Measurements from ENCODE around the gene ZNF622. TPM values are rescaled to one million over a fixed set of nuclear protein-coding genes. Genes with fewer than 3 reads are reported as not detected.

The ZNF622 gene
- total and polyA plus RNA-seq, 3 donors from 2014 or later = 24.5 to 36.3 (median 24.8) TPM

DNA sequence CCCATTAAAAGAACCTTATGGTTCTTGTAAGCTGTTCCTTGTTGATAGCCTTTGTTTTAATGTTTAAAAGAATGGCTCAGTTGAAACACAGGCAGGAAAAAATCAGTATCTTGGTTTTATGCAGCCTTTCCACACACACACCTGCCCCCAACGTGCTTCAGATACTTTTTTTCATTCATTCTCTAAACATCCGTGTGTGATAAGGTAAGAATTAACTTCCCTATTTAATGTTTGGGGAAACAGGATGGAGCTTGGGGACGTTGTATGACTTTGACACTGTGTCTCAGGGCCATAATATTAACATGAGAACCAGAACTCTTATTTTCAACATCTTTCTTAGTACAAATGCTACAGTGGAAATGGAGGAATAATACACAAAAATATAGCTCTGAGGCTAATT is 5.8 kb upstream of the ZNF622 start:
- no peak for TF ChIP-seq POLR2A (IDR thresholded peaks at IDR 0.05)

DNA sequence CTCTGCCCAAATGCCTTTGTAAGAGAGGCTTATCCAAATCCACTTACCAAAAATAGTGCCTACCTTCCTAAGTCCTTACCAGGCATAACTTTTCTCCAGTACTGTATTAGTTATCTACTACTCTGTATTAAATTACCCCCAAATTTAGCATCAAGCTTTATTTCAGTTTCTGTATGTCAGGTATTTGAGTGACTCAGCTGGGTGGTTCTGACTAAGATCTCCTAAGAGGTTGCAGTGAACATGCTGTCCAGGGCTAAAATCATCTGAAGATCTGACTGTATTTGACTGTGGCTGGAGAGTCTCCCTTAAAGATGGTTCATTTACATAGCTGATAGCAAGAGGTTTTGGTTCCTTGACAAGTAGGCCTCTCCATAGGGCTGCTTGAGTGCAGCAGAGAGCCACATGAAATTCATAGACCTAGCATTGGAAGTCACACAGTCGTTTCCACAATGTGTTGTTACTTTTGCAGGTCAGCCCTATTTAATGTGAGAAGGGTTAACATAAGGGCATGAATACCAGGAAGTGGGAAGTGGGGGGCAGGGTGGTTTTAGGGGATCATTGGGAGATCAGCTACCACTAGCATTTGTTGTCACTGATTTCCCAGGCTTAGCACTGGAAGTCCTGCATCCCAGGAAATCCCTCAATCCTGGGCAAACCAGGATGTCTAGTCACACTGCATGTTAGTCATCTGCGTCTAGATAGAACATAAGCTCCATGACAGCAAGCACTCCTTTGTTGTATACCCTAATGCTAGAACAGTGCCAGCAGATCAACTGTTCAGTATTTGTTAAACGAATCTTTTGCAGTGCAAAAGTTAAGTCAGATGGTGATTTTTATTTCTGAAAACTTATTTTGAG is 2.0 kb upstream of the ZNF622 start:
- H3K9me3 ChIP-seq = no peaks in the 10 kb centered on the region
- no peak overlapping the region for H3K4me3 ChIP-seq
- peaks cover 20% of the 10 kb centered on the region for H3K4me1 ChIP-seq
- no peak for DNase-seq
- intact Hi-C loops (cut with DNase I; ENCODE audit: low total_unique reads) = no loop called here
- 51 to 61% methylated on average over 3 of the region's 3 CpGs for WGBS, 2 donors
- no peak overlapping the region for H3K27ac ChIP-seq
- TF ChIP-seq CTCF (IDR thresholded peaks at IDR 0.05) (no peak), POLR2A (IDR thresholded peaks at IDR 0.05) (no peak)
- H3K36me3 ChIP-seq (ENCODE audit: low read depth, missing control alignments) = no peaks in the 10 kb centered on the region
- H3K27me3 ChIP-seq = no peaks in the 10 kb centered on the region

More for the DNA sequence above, 5.8 kb upstream of the ZNF622 start:
- no peaks in the 10 kb centered on the region for H3K9me3 ChIP-seq
- H3K4me3 ChIP-seq = no peak overlapping the region
- peaks cover 10% of the 10 kb centered on the region for H3K4me1 ChIP-seq
- no peak overlapping the region for H3K27ac ChIP-seq
- WGBS, 2 donors = 65 to 71% methylated on average over 3 of the region's 3 CpGs
- no peaks in the 10 kb centered on the region for H3K36me3 ChIP-seq (ENCODE audit: low read depth, missing control alignments)
- intact Hi-C loops (cut with DNase I; ENCODE audit: low total_unique reads) = loop anchor here (10.0 kb wide), 1 partner anchor 723 kb away; no protein-coding TSS in a partner anchor
- no peaks in the 10 kb centered on the region for H3K27me3 ChIP-seq
- DNase-seq = no peak

DNA sequence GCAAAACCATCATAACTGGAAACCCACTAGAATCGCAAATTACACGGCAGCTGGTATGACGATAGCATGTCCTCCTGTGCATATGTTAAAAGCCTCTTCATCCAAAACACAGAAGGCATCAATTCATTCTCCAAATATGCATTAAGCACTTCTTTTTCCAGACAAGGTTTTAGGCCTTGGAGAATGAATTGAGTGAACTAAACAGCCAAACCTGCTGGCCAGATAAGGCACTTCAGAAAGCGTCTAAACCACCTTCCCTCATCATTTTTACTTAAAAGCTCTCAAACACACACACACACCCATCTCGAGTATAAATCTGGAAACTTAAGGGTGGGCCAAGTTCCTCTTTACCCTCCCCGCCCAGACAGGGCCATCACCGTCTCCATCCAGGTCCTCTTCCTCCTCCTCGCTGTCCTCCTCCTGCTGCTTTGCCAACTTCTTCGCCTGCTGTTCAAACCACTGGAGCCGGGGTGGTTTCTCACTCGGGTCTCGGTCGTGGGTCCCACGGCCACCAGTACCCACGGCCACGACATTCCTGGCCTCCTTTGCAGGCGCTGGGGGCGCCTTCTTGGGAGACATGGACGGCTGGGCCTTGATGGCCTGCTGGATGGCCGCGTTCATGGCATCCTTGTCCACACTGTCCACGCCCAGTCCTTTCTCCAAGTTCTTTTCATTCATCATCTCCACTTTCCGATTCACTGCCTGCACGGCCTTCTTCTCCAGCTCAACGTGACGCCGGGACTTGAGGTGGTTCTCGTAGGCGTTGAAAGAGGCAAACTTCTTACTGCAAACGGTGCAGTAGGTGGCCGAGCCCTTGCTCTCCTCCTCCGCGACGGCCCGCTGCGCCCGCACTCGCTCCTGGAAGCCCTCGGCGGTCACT is 696 bp downstream of the ZNF622 start:
- intact Hi-C loops (cut with DNase I; ENCODE audit: low total_unique reads) = no loop called here
- H3K9me3 ChIP-seq = no peaks in the 10 kb centered on the region
- H3K27me3 ChIP-seq = no peaks in the 10 kb centered on the region
- WGBS, 2 donors = 5 to 6% methylated on average over 37 to 40 of the region's 40 CpGs
- TF ChIP-seq POLR2A (IDR thresholded peaks at IDR 0.05) (no peak), CTCF (IDR thresholded peaks at IDR 0.05) (no peak)
- peak overlapping the region; percentile 16 to 75 for H3K27ac ChIP-seq
- peaks cover 20% of the 10 kb centered on the region for H3K4me1 ChIP-seq
- no peak for DNase-seq
- H3K4me3 ChIP-seq = peak overlapping the region; percentile 62 to 95
- no peaks in the 10 kb centered on the region for H3K36me3 ChIP-seq (ENCODE audit: low read depth, missing control alignments)

DNA sequence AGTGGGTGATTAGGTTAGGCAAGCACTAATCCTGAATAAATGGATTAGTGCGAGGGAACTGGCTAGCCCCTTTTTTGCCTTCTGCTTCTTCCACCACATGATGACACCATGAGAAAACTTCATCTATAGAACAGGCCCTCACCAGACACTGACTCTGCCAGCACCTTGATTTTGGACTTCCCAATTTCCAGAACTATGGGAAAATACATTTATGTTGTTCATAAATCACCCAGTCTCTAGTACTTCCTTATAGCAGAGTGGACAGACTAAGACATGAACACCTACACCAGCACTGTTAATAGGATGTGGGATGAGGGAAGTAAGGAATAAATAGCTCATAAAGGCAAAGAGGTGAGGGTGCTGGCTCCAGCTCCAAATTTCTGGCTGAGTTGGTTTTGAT is 1.4 kb downstream of the ZNF622 start:
- WGBS, 2 donors = 88 to 93% methylated on average over 1 of the region's 1 CpG
- peaks cover 20% of the 10 kb centered on the region for H3K4me1 ChIP-seq
- peak overlapping the region in 1 of 2 donors; percentile 95 for H3K4me3 ChIP-seq
- H3K27ac ChIP-seq = no peak overlapping the region
- H3K9me3 ChIP-seq = no peaks in the 10 kb centered on the region
- no peak for DNase-seq
- H3K27me3 ChIP-seq = no peaks in the 10 kb centered on the region
- intact Hi-C loops (cut with DNase I; ENCODE audit: low total_unique reads) = no loop called here
- TF ChIP-seq CTCF (IDR thresholded peaks at IDR 0.05) (no peak), POLR2A (IDR thresholded peaks at IDR 0.05) (no peak)
- H3K36me3 ChIP-seq (ENCODE audit: low read depth, missing control alignments) = no peaks in the 10 kb centered on the region

- no peak overlapping the region for H3K4me3 ChIP-seq
- H3K27me3 ChIP-seq = no peaks in the 10 kb centered on the region
- H3K36me3 ChIP-seq (ENCODE audit: low read depth, missing control alignments) = no peaks in the 10 kb centered on the region
- H3K4me1 ChIP-seq = peaks cover 14% of the 10 kb centered on the region
- intact Hi-C loops (cut with DNase I; ENCODE audit: low total_unique reads) = no loop called here
- WGBS, 2 donors = 85 to 93% methylated on average over 1 of the region's 1 CpG
- no peaks in the 10 kb centered on the region for H3K9me3 ChIP-seq
- TF ChIP-seq CTCF (IDR thresholded peaks at IDR 0.05) = no peak
- no peak for TF ChIP-seq POLR2A (IDR thresholded peaks at IDR 0.05)
- H3K27ac ChIP-seq = no peak overlapping the region
- no peak for DNase-seq
These were observed 3.8 kb downstream of the ZNF622 start for GRCh38 chr5:16461782-16462181.
